Spleen (tissue), 11 donors: ENCODE measurements around the gene FUOM. TPM values are rescaled to one million over a fixed set of nuclear protein-coding genes. Genes with fewer than 3 reads are reported as not detected.

Source experiments
- DNase-seq: peaks from one replicate; pipeline ENCODE4 v3.0.0-alpha.2; 2020
- H3K27ac ChIP-seq, 8 donors: fragments of 200-600 bp; sonication (generic) in 7 of 8; 1 replicate in 4 of 8; 2 replicates in 4 of 8; pipeline versions ENCODE4 v1.5.0 to v1.8.0; 2016 to 2021; ENCODE audit warnings: inconsistent platforms in 4 of 8, mild to moderate bottlenecking in 4 of 8, moderate library complexity in 1 of 8
- H3K27me3 ChIP-seq, 7 donors: fragments of 200-600 bp; sonication (generic) in 6 of 7; replicated peaks in 1 of 7; 1 replicate in 4 of 7; 2 replicates in 3 of 7; pipeline versions ENCODE4 v1.5.0 to v1.8.0; 2016 to 2021; ENCODE audit warnings: inconsistent platforms in 3 of 7, mild to moderate bottlenecking in 1 of 7
- H3K36me3 ChIP-seq, 6 donors: fragments of 200-600 bp; sonication (generic) in 5 of 6; 1 replicate in 4 of 6; 2 replicates in 2 of 6; pipeline versions ENCODE4 v1.5.0 to v1.8.0; 2016 to 2021; ENCODE audit warnings: inconsistent platforms in 2 of 6
- H3K4me1 ChIP-seq, 6 donors: fragments of 200-600 bp; sonication (generic) in 5 of 6; 1 replicate in 3 of 6; 2 replicates in 3 of 6; pipeline versions ENCODE4 v1.5.0 to v1.8.0; 2016 to 2021; ENCODE audit warnings: inconsistent platforms in 3 of 6
- H3K4me3 ChIP-seq, 8 donors: fragments of 200-600 bp; sonication (generic) in 7 of 8; 1 replicate in 4 of 8; 2 replicates in 4 of 8; pipeline versions ENCODE4 v1.5.0 to v1.8.0; 2016 to 2021; ENCODE audit warnings: inconsistent platforms in 4 of 8, mild to moderate bottlenecking in 4 of 8, moderate library complexity in 2 of 8
- H3K9me3 ChIP-seq, 8 donors: fragments of 200-600 bp; sonication (generic) in 7 of 8; 1 replicate in 4 of 8; 2 replicates in 4 of 8; pipeline versions ENCODE4 v1.5.0 to v1.8.0; 2016 to 2021; ENCODE audit warnings: inconsistent platforms in 4 of 8
- POLR2A ChIP-seq, 3 donors: fragments of 450-650 bp; IDR thresholded peaks; one replicate each; pipeline ENCODE4 v1.5.1; 2017; ENCODE audit warnings: antibody characterized with exemption in 3 of 3, mild to moderate bottlenecking in 1 of 3
- POLR2AphosphoS5 ChIP-seq, 3 donors: sonication (generic); formaldehyde crosslinking; IDR thresholded peaks; one replicate each; pipeline ENCODE4 v1.5.1; 2017; ENCODE audit warnings: antibody characterized with exemption in 3 of 3
- WGBS, 5 donors: extraction: QIAGEN DNeasy Blood & Tissue Kit in 3 of 5; methylation state at CpG; one replicate each; pipeline versions ENCODE4 v1.1.5 to v1.1.7; 2013 to 2018; 5-methylcytosine and 5-hydroxymethylcytosine counted together
- intact Hi-C: fragments of 100-400 bp; cut with DNase I; formaldehyde crosslinking; loops from one replicate; pipeline ENCODE4 v1.15.0; 2023; ENCODE audit warnings: low total_unique reads
- polyA plus RNA-seq, 3 donors: library from polyadenylated mRNA; stranded (reverse); fragments of 200-250 nt; gene quantifications; one replicate each; pipeline ENCODE4 v1.2.1, GENCODE V29; 2013
- total RNA-seq, 7 donors: library from RNA; depleted of rRNA in 3 of 7; stranded (reverse); fragments of >200 nt in 3 of 7; fragmentation: NEBNext Ultra II Directional in 4 of 7; extraction: Animal tissue kit (Norgen Biotek cat#: 25700) in 4 of 7; gene quantifications; one replicate each; pipeline versions ENCODE4 v1.1.0 to v1.2.1, GENCODE V29; 2016 to 2021
- TF ChIP-seq, protein P1 (sequence below), 11 experiments: fragments of 200-600 bp in 7 of 11; fragments of 450-650 bp in 4 of 11; sonication (generic) in 4 of 11; IDR thresholded peaks in 8 of 11; conservative IDR thresholded peaks in 3 of 11; 1 replicate in 7 of 11; 2 replicates in 4 of 11; pipeline versions ENCODE4 v1.4.0 to v1.8.0; 2016 to 2021; ENCODE audit warnings: antibody characterized with exemption in 11 of 11, inconsistent platforms in 4 of 11, mild to moderate bottlenecking in 1 of 11
- donor health status: healthy with polysubstance abuse.
- donor health status: DM: no; HTN: no; CAD: no; lungs with moderate emphysema.
- donor health status: DM: no; HTN: no; CAD: no.
- donor health status: Bipolar disorder and iron deficiency.
- donor health status: healthy.
- donor health status: DM: no; HTN: no; CAD: no.
- donor health status: DM: yes; HTN: yes; CAD: no.

FUOM gene
- total and polyA plus RNA-seq, 10 donors = 25.3 to 79.6 (median 34.6) TPM

DNA sequence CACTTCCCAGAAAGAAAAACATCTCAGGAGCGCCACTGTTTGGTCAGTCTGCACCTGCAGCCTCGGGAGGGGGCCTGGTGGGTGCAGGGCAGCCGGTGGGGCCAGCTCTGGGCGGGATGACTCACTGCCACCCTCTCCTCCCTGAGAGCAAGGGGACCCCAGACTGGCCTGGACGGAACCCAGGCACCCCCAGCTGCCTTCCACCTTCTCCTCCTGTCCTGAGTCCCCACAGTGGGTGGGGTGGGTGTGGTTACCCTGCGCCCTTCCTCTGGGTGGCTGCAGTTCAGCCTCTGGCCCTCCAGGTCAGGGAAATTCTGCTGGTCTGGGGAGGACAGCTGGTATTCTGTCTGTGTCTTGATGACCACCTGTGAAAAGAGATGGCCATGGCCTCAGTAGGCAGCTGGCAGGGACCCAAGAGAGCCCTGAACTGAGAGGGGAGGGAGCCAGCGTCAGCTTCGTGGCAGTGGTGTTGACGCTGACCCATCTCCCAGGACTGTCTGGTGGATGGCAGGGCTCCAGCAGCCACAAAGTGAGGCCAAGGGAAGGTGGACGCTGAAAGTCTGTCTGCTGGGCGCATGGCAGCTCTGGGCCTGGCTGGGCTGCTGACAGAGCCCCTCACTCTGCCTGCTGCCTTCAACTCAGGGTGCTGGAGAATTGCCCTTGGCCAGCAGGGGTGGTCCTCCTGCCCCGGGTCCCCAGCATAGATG is 30.0 kb downstream of the FUOM start:
- 28 to 61% (median 53%) methylated on average over 6 to 12 of the region's 12 CpGs for WGBS, 5 donors
- peaks cover 3 to 88% (median 55%) of the 10 kb centered on the region in 7 donors for H3K27me3 ChIP-seq
- H3K4me1 ChIP-seq = peaks cover 7 to 38% (median 31%) of the 10 kb centered on the region in 6 donors
- DNase-seq = no peak
- no peaks in the 10 kb centered on the region for H3K9me3 ChIP-seq
- H3K36me3 ChIP-seq = no peaks in the 10 kb centered on the region
- intact Hi-C loops = no loop called here
- no peak overlapping the region for H3K4me3 ChIP-seq
- TF ChIP-seq, protein P1, sequence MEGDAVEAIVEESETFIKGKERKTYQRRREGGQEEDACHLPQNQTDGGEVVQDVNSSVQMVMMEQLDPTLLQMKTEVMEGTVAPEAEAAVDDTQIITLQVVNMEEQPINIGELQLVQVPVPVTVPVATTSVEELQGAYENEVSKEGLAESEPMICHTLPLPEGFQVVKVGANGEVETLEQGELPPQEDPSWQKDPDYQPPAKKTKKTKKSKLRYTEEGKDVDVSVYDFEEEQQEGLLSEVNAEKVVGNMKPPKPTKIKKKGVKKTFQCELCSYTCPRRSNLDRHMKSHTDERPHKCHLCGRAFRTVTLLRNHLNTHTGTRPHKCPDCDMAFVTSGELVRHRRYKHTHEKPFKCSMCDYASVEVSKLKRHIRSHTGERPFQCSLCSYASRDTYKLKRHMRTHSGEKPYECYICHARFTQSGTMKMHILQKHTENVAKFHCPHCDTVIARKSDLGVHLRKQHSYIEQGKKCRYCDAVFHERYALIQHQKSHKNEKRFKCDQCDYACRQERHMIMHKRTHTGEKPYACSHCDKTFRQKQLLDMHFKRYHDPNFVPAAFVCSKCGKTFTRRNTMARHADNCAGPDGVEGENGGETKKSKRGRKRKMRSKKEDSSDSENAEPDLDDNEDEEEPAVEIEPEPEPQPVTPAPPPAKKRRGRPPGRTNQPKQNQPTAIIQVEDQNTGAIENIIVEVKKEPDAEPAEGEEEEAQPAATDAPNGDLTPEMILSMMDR (IDR thresholded peaks at IDR 0.05 in 8 of 11, conservative IDR thresholded peaks at IDR 0.05 in 3 of 11) = no peak
- TF ChIP-seq POLR2A (IDR thresholded peaks at IDR 0.05) = no peak
- no peak for TF ChIP-seq POLR2AphosphoS5 (IDR thresholded peaks at IDR 0.05)
- no peak overlapping the region for H3K27ac ChIP-seq

DNA sequence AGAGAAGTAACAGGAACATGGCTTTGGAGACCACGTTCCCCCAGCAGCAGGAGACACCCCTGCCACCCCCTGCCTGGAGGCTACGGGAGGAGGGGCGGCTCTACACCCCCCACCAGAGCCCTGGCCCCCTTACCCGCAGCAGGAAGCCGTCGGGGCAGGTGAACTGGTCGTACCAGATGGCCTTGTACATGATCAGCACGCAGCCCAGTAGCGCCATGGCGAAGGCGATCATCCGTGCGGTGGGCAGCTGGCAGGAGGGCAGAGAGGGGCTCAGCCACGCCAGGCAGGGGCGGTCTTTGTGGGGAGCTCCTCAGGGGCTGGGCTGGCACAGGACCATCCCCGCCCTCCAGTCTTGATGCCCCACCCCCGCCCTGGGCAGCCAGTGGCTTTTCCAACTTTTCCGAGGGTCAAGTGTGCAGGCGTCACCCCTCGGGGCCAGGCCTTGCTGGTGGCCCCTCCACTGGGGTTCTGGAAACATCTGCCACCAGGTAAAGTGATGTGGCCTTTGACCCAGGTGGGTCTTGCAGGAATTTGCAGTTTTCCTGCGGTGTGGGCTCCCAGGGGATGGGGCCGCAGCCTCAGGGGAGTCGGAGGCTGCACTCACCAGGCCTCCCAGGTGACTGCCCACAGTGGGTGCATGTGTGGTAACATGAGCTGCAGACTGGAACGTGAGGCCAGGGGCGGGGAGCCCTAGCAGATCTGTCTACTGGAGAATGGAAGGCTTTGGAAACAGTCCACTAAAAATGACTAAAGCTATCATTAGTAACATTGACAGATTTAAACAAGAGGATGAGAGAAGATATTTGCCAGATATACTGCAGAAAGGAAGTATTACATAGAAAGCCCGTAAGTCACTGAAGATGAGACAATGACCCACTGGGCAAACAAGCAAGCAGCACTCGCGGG is 30.8 kb downstream of the FUOM start:
- Histone ChIP-seq H3K27me3 (peaks cover 3 to 80% (median 52%) of the 10 kb centered on the region in 7 donors), H3K9me3 (no peaks in the 10 kb centered on the region), H3K36me3 (no peaks in the 10 kb centered on the region), H3K4me3 (no peak overlapping the region), H3K4me1 (peaks cover 7 to 38% (median 31%) of the 10 kb centered on the region in 6 donors), H3K27ac (no peak overlapping the region)
- 30 to 39% (median 34%) methylated on average over 17 to 28 of the region's 28 CpGs for WGBS, 5 donors
- no peak for DNase-seq
- intact Hi-C loops = no loop called here
- TF ChIP-seq, protein P1 (IDR thresholded peaks at IDR 0.05 in 8 of 11, conservative IDR thresholded peaks at IDR 0.05 in 3 of 11) = no peak
- no peak for TF ChIP-seq POLR2AphosphoS5 (IDR thresholded peaks at IDR 0.05)
- TF ChIP-seq POLR2A (IDR thresholded peaks at IDR 0.05) = no peak

- H3K27ac ChIP-seq = no peak overlapping the region
- no peaks in the 10 kb centered on the region for H3K36me3 ChIP-seq
- H3K4me1 ChIP-seq = peaks cover 7 to 38% (median 31%) of the 10 kb centered on the region in 6 donors
- H3K27me3 ChIP-seq = peaks cover 3 to 76% (median 52%) of the 10 kb centered on the region in 7 donors
- H3K9me3 ChIP-seq = peaks cover 0 to 3% (median 1%) of the 10 kb centered on the region in 8 donors
- intact Hi-C loops = no loop called here
- TF ChIP-seq, protein P1 (IDR thresholded peaks at IDR 0.05 in 8 of 11, conservative IDR thresholded peaks at IDR 0.05 in 3 of 11) = no peak
- no peak for TF ChIP-seq POLR2A (IDR thresholded peaks at IDR 0.05)
- no peak for TF ChIP-seq POLR2AphosphoS5 (IDR thresholded peaks at IDR 0.05)
- no peak for DNase-seq
- peak overlapping the region in 6 of 8 donors; percentile 30 to 67 (median 33) for H3K4me3 ChIP-seq
- 28 to 38% (median 35%) methylated on average over 9 of the region's 9 CpGs for WGBS, 5 donors
Observed at GRCh38 chr10:133326223-133326551, 31.6 kb downstream of the FUOM start.
